NCI-H82 (cell line): ENCODE measurements around the gene PTPRE.

Source experiments
- DNase-seq: peaks from one replicate; lab custom pipeline; 2025; lab: John Stamatoyannopoulos, UW

Gene PTPRE

GRCh38 chr10:128060341-128061250 lies 153.7 kb downstream of the PTPRE start:
- no peak for DNase-seq

- DNase-seq, result no peak
Observed at GRCh38 chr10:128061306-128062300, 154.7 kb downstream of the PTPRE start.

GRCh38 chr10:128062331-128062880 lies 155.5 kb downstream of the PTPRE start:
- no peak for DNase-seq

- DNase-seq, result no peak
Observed at GRCh38 chr10:128062881-128063563, 156.1 kb downstream of the PTPRE start.

- DNase-seq, result no peak
Observed at GRCh38 chr10:128063736-128064107, 156.8 kb downstream of the PTPRE start.

- peak; percentile 35 for DNase-seq
Observed at GRCh38 chr10:128064108-128064969, 157.4 kb downstream of the PTPRE start.

- DNase-seq, result peak; percentile 42
Observed at GRCh38 chr10:128064970-128065580, 158.2 kb downstream of the PTPRE start.

- no peak for DNase-seq
Observed at GRCh38 chr10:128065881-128066534, 159.1 kb downstream of the PTPRE start.

GRCh38 chr10:128066870-128067382 lies 160.0 kb downstream of the PTPRE start:
- DNase-seq, result no peak

- DNase-seq, result no peak
Observed at GRCh38 chr10:128067691-128068397, 160.9 kb downstream of the PTPRE start.

GRCh38 chr10:128068398-128069285 lies 161.7 kb downstream of the PTPRE start:
- no peak for DNase-seq

GRCh38 chr10:128069351-128070051 lies 162.6 kb downstream of the PTPRE start:
- peak; percentile 95 for DNase-seq

GRCh38 chr10:128070161-128070560 lies 163.3 kb downstream of the PTPRE start:
- no peak for DNase-seq

- DNase-seq, result no peak
Observed at GRCh38 chr10:128070721-128071416, 164.0 kb downstream of the PTPRE start.

- no peak for DNase-seq
Observed at GRCh38 chr10:128071417-128071782, 164.5 kb downstream of the PTPRE start.

GRCh38 chr10:128072046-128072445 lies 165.1 kb downstream of the PTPRE start:
- DNase-seq, result no peak
